GM23338 (cell line): ENCODE data around the gene RAI14. TPM values are rescaled to one million over a fixed set of nuclear protein-coding genes. Genes with fewer than 3 reads are reported as not detected.
"Not testable (repeated sequence)": the region's sequence is repeated elsewhere in the genome, so short reads cannot be mapped to it uniquely, and the experiment has no call there.

ENCODE experiments used
- ATAC-seq: fragments of 200-7000 bp; cut with Tn5 transposase; 3 replicates; pipeline ENCODE4 v1.9.1; 2020
- DNase-seq: peaks from one replicate; pipeline ENCODE4 v3.0.0-alpha.2; 2015; ENCODE audit warnings: low spot score
- H2AFZ ChIP-seq: fragments of 200-600 bp; sonication (generic); 2 replicates; pipeline ENCODE4 v1.8.0; 2016; ENCODE audit warnings: antibody characterized with exemption, mild to moderate bottlenecking, moderate library complexity
- H3F3A ChIP-seq: fragments of 200-600 bp; sonication (generic); replicated peaks from 2 replicates; pipeline ENCODE4 v1.8.0; 2017; ENCODE audit warnings: antibody characterized with exemption, mixed run types, low read depth
- H3K27ac ChIP-seq: fragments of 200-600 bp; sonication (generic); 2 replicates; pipeline ENCODE4 v1.6.1; 2016; ENCODE audit warnings: low read depth
- H3K27me3 ChIP-seq: fragments of 200-600 bp; sonication (generic); 2 replicates; pipeline ENCODE4 v1.8.0; 2016; ENCODE audit warnings: mild to moderate bottlenecking, mixed run types, moderate library complexity; ENCODE audit not compliant: insufficient read depth
- H3K36me3 ChIP-seq: fragments of 200-600 bp; sonication (generic); 2 replicates; pipeline ENCODE4 v1.8.0; 2016; ENCODE audit warnings: mild to moderate bottlenecking; ENCODE audit not compliant: insufficient read depth
- H3K4me1 ChIP-seq: fragments of 200-600 bp; sonication (generic); 2 replicates; pipeline ENCODE4 v1.8.0; 2016; ENCODE audit warnings: mild to moderate bottlenecking, moderate library complexity; ENCODE audit not compliant: insufficient read depth
- H3K4me2 ChIP-seq: fragments of 200-600 bp; sonication (generic); 2 replicates; pipeline ENCODE4 v1.7.1; 2017; ENCODE audit warnings: mixed run types
- H3K4me3 ChIP-seq: fragments of 200-600 bp; sonication (generic); 2 replicates; pipeline ENCODE4 v1.6.1; 2016; ENCODE audit warnings: mixed run types
- H3K79me2 ChIP-seq: fragments of 200-600 bp; sonication (generic); replicated peaks from 2 replicates; pipeline ENCODE4 v1.8.0; 2017; ENCODE audit warnings: mild to moderate bottlenecking; ENCODE audit not compliant: insufficient read depth
- H3K9me2 ChIP-seq: fragments of 200-600 bp; sonication (generic); 2 replicates; pipeline ENCODE4 v1.8.0; 2017; ENCODE audit not compliant: insufficient read depth
- H4K20me1 ChIP-seq: fragments of 200-600 bp; sonication (generic); replicated peaks from 2 replicates; pipeline ENCODE4 v1.8.0; 2017; ENCODE audit warnings: mild to moderate bottlenecking; ENCODE audit not compliant: insufficient read depth
- H3K27ac Mint-ChIP-seq: 2 replicates; pipeline ENCODE4 v1.8.0; 2020; ENCODE audit warnings: inconsistent platforms, mild to moderate bottlenecking, moderate library complexity, mixed read lengths
- H3K27me3 Mint-ChIP-seq: 3 replicates; pipeline ENCODE4 v1.8.0; 2022; ENCODE audit warnings: low read depth, mild to moderate bottlenecking, moderate library complexity, mixed read lengths, inconsistent platforms; ENCODE audit not compliant: insufficient read depth, poor library complexity
- H3K36me3 Mint-ChIP-seq: 3 replicates; pipeline ENCODE4 v1.8.0; 2021; ENCODE audit warnings: low read depth, mild to moderate bottlenecking, inconsistent platforms, moderate library complexity, mixed read lengths
- H3K4me1 Mint-ChIP-seq: 3 replicates; pipeline ENCODE4 v1.8.0; 2020; ENCODE audit warnings: mild to moderate bottlenecking, inconsistent platforms, mixed read lengths
- H3K4me3 Mint-ChIP-seq: 3 replicates; pipeline ENCODE4 v1.8.0; 2021; ENCODE audit warnings: moderate library complexity, mild to moderate bottlenecking, inconsistent platforms, mixed read lengths
- H3K9me3 Mint-ChIP-seq: 3 replicates; pipeline ENCODE4 v1.8.0; 2020; ENCODE audit warnings: moderate library complexity, mild to moderate bottlenecking, inconsistent platforms, mixed read lengths
- CREB1 ChIP-seq: fragments of 250-450 bp; sonication (Bioruptor Pico); IDR thresholded peaks from 2 replicates; pipeline ENCODE4 v1.5.0; 2020; ENCODE audit warnings: low read depth, mild to moderate bottlenecking, moderate library complexity
- EZH2 ChIP-seq: fragments of 200-600 bp; sonication (generic); IDR thresholded peaks from one replicate; pipeline ENCODE4 v1.8.0; 2017; ENCODE audit warnings: antibody characterized with exemption, mild to moderate bottlenecking, low read depth; ENCODE audit not compliant: unreplicated experiment
- JUNB ChIP-seq: IDR thresholded peaks from one replicate; pipeline ENCODE4 v1.6.1; 2016; ENCODE audit warnings: antibody characterized with exemption; ENCODE audit not compliant: unreplicated experiment
- NANOG ChIP-seq: IDR thresholded peaks from 2 replicates; pipeline ENCODE4 v1.6.1; 2016; ENCODE audit warnings: antibody characterized with exemption, borderline replicate concordance
- POLR2AphosphoS5 ChIP-seq: IDR thresholded peaks from 2 replicates; pipeline ENCODE4 v1.6.1; 2016; ENCODE audit warnings: antibody characterized with exemption, low read depth
- STAT1 ChIP-seq: IDR thresholded peaks from one replicate; pipeline ENCODE4 v1.6.1; 2016; ENCODE audit warnings: antibody characterized with exemption; ENCODE audit not compliant: unreplicated experiment
- ZNF114 ChIP-seq: fragments of 250-450 bp; sonication (Bioruptor Pico); IDR thresholded peaks from 2 replicates; pipeline ENCODE4 v1.5.0; 2020; ENCODE audit warnings: mild to moderate bottlenecking, moderate library complexity
- ZNF331 ChIP-seq: fragments of 250-450 bp; sonication (Bioruptor Pico); IDR thresholded peaks from 2 replicates; pipeline ENCODE4 v1.5.0; 2020; ENCODE audit warnings: low read depth, mild to moderate bottlenecking, moderate library complexity
- polyA plus RNA-seq: library from polyadenylated mRNA; unstranded; fragments of >200 nt; fragmentation: Nextera tagmentation; extraction: Ambion mirVana; gene quantifications from 2 replicates; pipeline ENCODE4 v1.2.1, GENCODE V29; 2016
- total RNA-seq: library from RNA; depleted of rRNA; stranded (reverse); fragments of >200 nt; shearing (Covaris generic); gene quantifications from 2 replicates; pipeline ENCODE4 v1.2.3, GENCODE V29; 2014
- TF ChIP-seq, protein P1 (sequence below): fragments of 250-450 bp; sonication (Bioruptor Pico); IDR thresholded peaks from 2 replicates; pipeline ENCODE4 v1.5.0; 2020; ENCODE audit warnings: mild to moderate bottlenecking, moderate library complexity
- TF ChIP-seq, protein P2 (sequence below): IDR thresholded peaks from 2 replicates; pipeline ENCODE4 v1.6.1; 2016; ENCODE audit warnings: antibody characterized with exemption
- TF ChIP-seq, protein P3 (sequence below): IDR thresholded peaks from one replicate; pipeline ENCODE4 v1.6.1; 2018; ENCODE audit warnings: antibody characterized with exemption; ENCODE audit not compliant: unreplicated experiment

Gene RAI14
- total and polyA plus RNA-seq, 2 experiments from 2014 or later = 58.8 to 95.8 TPM

DNA sequence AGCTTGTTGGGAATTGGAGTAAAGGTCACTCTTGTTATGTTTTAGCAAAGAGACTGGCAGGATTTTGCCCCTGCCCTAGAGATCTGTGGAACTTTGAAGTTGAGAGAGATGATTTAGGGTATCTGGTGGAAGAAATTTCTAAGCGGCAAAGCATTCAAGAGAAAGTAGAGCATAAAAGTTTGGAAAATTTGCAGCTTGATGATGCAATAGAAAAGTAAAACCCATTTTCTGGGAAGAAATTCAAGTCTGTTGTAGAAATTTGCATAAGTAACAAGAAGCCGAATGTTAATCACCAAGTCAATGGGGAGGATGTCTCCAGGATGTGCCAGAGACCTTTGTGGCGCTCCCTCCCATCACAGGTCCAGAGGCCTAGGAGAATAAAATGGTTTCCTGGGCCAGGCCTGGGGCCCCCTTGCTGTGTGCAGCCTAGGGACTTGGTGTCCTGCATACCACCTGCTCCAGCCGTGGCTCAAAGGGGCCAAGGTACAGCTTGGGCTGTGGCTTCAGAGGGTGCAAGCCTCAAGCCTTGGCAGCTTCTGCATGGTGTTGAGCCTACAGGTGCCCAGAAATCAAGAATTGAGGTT, 71.1 kb downstream of the RAI14 start:
- Mint-ChIP-seq H3K9me3 (peaks cover 37% of the 10 kb centered on the region), H3K36me3 (peaks cover 53% of the 10 kb centered on the region)
- not testable (repeated sequence) for H3F3A ChIP-seq, DNase-seq, ATAC-seq, H3K27me3 Mint-ChIP-seq, H3K4me3 ChIP-seq, H3K27ac ChIP-seq, H2AFZ ChIP-seq, H3K4me3 Mint-ChIP-seq, H3K4me1 ChIP-seq, H3K27me3 ChIP-seq, H3K27ac Mint-ChIP-seq, H3K4me2 ChIP-seq, H3K4me1 Mint-ChIP-seq, H3K9me2 ChIP-seq, H4K20me1 ChIP-seq
- H3K36me3 ChIP-seq = peaks cover 13% of the 10 kb centered on the region
- peaks cover 88% of the 10 kb centered on the region for H3K79me2 ChIP-seq

DNA sequence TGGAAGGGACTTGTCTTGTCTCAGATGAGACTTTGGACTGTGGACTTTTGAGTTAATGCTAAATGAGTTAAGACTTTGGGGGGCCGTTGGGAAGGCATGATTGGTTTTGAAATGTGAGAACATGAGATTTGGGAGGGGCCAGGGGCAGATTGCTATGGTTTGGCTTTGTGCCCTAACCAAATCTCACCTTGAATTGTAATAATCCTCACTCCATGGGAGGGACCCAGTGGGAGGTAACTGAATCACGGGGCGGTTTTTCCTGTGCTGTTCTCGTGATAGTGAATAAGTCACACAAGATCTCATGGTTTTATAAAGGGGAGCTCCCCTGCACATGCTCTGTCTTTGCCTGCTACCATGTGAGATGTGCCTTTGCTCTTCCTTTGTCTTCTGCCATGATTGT, 72.1 kb downstream of the RAI14 start:
- Histone ChIP-seq H3K79me2 (peaks cover 90% of the 10 kb centered on the region), H4K20me1 (peaks cover 6% of the 10 kb centered on the region), H3K27me3 (no peaks in the 10 kb centered on the region), H3K27ac (no peak overlapping the region), H3K4me2 (no peak overlapping the region), H2AFZ (no peak overlapping the region), H3K36me3 (peaks cover 13% of the 10 kb centered on the region), H3F3A (no peaks in the 10 kb centered on the region), H3K9me2 (peaks cover 9% of the 10 kb centered on the region; the same call in 1 of the 2 replicates), H3K4me3 (no peak overlapping the region), H3K4me1 (peaks cover 10% of the 10 kb centered on the region; the same call in 1 of the 2 replicates)
- ATAC-seq (no peak), DNase-seq (no peak)
- H3K9me3 Mint-ChIP-seq = peaks cover 37% of the 10 kb centered on the region
- H3K27me3 Mint-ChIP-seq = peaks cover 5% of the 10 kb centered on the region
- no peak overlapping the region for H3K4me3 Mint-ChIP-seq
- peaks cover 8% of the 10 kb centered on the region for H3K4me1 Mint-ChIP-seq
- H3K27ac Mint-ChIP-seq = no peak overlapping the region
- H3K36me3 Mint-ChIP-seq = peaks cover 53% of the 10 kb centered on the region
- TF ChIP-seq EZH2 (no peak), ZNF331 (CRISPR knock-in tag) (no peak), STAT1 (no peak), NANOG (no peak), JUNB (no peak), CREB1 (CRISPR knock-in tag) (no peak), POLR2AphosphoS5 (no peak), ZNF114 (CRISPR knock-in tag) (no peak)
- TF ChIP-seq, protein P1, sequence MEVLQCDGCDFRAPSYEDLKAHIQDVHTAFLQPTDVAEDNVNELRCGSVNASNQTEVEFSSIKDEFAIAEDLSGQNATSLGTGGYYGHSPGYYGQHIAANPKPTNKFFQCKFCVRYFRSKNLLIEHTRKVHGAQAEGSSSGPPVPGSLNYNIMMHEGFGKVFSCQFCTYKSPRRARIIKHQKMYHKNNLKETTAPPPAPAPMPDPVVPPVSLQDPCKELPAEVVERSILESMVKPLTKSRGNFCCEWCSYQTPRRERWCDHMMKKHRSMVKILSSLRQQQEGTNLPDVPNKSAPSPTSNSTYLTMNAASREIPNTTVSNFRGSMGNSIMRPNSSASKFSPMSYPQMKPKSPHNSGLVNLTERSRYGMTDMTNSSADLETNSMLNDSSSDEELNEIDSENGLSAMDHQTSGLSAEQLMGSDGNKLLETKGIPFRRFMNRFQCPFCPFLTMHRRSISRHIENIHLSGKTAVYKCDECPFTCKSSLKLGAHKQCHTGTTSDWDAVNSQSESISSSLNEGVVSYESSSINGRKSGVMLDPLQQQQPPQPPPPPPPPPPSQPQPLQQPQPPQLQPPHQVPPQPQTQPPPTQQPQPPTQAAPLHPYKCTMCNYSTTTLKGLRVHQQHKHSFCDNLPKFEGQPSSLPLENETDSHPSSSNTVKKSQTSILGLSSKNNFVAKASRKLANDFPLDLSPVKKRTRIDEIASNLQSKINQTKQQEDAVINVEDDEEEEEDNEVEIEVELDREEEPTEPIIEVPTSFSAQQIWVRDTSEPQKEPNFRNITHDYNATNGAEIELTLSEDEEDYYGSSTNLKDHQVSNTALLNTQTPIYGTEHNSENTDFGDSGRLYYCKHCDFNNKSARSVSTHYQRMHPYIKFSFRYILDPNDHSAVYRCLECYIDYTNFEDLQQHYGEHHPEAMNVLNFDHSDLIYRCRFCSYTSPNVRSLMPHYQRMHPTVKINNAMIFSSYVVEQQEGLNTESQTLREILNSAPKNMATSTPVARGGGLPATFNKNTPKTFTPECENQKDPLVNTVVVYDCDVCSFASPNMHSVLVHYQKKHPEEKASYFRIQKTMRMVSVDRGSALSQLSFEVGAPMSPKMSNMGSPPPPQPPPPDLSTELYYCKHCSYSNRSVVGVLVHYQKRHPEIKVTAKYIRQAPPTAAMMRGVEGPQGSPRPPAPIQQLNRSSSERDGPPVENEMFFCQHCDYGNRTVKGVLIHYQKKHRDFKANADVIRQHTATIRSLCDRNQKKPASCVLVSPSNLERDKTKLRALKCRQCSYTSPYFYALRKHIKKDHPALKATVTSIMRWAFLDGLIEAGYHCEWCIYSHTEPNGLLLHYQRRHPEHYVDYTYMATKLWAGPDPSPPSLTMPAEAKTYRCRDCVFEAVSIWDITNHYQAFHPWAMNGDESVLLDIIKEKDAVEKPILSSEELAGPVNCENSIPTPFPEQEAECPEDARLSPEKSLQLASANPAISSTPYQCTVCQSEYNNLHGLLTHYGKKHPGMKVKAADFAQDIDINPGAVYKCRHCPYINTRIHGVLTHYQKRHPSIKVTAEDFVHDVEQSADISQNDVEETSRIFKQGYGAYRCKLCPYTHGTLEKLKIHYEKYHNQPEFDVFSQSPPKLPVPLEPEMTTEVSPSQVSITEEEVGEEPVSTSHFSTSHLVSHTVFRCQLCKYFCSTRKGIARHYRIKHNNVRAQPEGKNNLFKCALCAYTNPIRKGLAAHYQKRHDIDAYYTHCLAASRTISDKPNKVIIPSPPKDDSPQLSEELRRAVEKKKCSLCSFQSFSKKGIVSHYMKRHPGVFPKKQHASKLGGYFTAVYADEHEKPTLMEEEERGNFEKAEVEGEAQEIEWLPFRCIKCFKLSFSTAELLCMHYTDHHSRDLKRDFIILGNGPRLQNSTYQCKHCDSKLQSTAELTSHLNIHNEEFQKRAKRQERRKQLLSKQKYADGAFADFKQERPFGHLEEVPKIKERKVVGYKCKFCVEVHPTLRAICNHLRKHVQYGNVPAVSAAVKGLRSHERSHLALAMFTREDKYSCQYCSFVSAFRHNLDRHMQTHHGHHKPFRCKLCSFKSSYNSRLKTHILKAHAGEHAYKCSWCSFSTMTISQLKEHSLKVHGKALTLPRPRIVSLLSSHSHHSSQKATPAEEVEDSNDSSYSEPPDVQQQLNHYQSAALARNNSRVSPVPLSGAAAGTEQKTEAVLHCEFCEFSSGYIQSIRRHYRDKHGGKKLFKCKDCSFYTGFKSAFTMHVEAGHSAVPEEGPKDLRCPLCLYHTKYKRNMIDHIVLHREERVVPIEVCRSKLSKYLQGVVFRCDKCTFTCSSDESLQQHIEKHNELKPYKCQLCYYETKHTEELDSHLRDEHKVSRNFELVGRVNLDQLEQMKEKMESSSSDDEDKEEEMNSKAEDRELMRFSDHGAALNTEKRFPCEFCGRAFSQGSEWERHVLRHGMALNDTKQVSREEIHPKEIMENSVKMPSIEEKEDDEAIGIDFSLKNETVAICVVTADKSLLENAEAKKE (CRISPR knock-in tag) = no peak
- TF ChIP-seq, protein P2, sequence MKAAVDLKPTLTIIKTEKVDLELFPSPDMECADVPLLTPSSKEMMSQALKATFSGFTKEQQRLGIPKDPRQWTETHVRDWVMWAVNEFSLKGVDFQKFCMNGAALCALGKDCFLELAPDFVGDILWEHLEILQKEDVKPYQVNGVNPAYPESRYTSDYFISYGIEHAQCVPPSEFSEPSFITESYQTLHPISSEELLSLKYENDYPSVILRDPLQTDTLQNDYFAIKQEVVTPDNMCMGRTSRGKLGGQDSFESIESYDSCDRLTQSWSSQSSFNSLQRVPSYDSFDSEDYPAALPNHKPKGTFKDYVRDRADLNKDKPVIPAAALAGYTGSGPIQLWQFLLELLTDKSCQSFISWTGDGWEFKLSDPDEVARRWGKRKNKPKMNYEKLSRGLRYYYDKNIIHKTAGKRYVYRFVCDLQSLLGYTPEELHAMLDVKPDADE = no peak
- TF ChIP-seq, protein P3, sequence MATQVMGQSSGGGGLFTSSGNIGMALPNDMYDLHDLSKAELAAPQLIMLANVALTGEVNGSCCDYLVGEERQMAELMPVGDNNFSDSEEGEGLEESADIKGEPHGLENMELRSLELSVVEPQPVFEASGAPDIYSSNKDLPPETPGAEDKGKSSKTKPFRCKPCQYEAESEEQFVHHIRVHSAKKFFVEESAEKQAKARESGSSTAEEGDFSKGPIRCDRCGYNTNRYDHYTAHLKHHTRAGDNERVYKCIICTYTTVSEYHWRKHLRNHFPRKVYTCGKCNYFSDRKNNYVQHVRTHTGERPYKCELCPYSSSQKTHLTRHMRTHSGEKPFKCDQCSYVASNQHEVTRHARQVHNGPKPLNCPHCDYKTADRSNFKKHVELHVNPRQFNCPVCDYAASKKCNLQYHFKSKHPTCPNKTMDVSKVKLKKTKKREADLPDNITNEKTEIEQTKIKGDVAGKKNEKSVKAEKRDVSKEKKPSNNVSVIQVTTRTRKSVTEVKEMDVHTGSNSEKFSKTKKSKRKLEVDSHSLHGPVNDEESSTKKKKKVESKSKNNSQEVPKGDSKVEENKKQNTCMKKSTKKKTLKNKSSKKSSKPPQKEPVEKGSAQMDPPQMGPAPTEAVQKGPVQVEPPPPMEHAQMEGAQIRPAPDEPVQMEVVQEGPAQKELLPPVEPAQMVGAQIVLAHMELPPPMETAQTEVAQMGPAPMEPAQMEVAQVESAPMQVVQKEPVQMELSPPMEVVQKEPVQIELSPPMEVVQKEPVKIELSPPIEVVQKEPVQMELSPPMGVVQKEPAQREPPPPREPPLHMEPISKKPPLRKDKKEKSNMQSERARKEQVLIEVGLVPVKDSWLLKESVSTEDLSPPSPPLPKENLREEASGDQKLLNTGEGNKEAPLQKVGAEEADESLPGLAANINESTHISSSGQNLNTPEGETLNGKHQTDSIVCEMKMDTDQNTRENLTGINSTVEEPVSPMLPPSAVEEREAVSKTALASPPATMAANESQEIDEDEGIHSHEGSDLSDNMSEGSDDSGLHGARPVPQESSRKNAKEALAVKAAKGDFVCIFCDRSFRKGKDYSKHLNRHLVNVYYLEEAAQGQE = no peak
